HepG2 (cell line): Measurements from ENCODE around the gene PNP. TPM values are rescaled to one million over a fixed set of nuclear protein-coding genes. Genes with fewer than 3 reads are reported as not detected.

Experiments used
- ATAC-seq: fragments of 200-7000 bp; cut with Tn5 transposase; 3 replicates; pipeline ENCODE4 v1.9.1; 2020; ENCODE audit warnings: mild to moderate bottlenecking, moderate library complexity
- BruUV-seq: library from RNA; stranded (reverse); fragments of 400-500 nt; replicated peaks from 2 replicates; lab custom pipeline; 2021; lab: Mats Ljungman, UMichigan
- CTCF ChIA-PET: fragments of 300-600 bp; formaldehyde crosslinking; extraction: SDS; loops from one replicate; lab custom pipeline; 2021; ENCODE audit warnings: low total read pairs, inconsistent platforms, low intra/inter-chr PET ratio; lab: Yijun Ruan, JAX
- POLR2A ChIA-PET: fragments of 350-600 bp; sonication (Branson Sonifier 250); formaldehyde crosslinking; loops from one replicate; lab custom pipeline; 2020; ENCODE audit warnings: antibody characterized with exemption, inconsistent platforms; lab: Yijun Ruan, JAX
- DNase-seq: peaks from one replicate; pipeline ENCODE4 v3.0.0-alpha.2; 2015; ENCODE audit warnings: low spot score
- FAIRE-seq: peaks from 3 replicates; lab custom pipeline; 2011; peaks lifted over from hg19 to GRCh38; lab: Jason Lieb, UNC
- H2AFZ ChIP-seq: one replicate; pipeline ENCODE4 v1.6.1; 2011; ENCODE audit warnings: low read length, inconsistent platforms
- H3K27ac ChIP-seq: fragments of 300-600 bp; 3 replicates; pipeline ENCODE4 v1.8.0; 2011; ENCODE audit warnings: mixed run types, mild to moderate bottlenecking, mixed read lengths, low read length, inconsistent platforms; ENCODE audit not compliant: insufficient read depth; ENCODE audit errors: extremely low read length
- H3K27me3 ChIP-seq, 2 experiments: fragments of 200-600 bp in 1 of 2; 2 replicates in 1 of 2; 3 replicates in 1 of 2; pipeline versions ENCODE4 v1.6.0 to v1.8.0; 2011; ENCODE audit warnings: low read length in 2 of 2, mild to moderate bottlenecking in 2 of 2, moderate library complexity in 2 of 2, inconsistent platforms in 1 of 2; ENCODE audit not compliant: insufficient read depth in 2 of 2, control insufficient read depth in 1 of 2
- H3K36me3 ChIP-seq, 2 experiments: fragments of 200-600 bp in 1 of 2; replicated peaks in 1 of 2; 2 replicates in 1 of 2; 3 replicates in 1 of 2; pipeline versions ENCODE4 v1.5.1 to v1.8.0; 2011; ENCODE audit warnings: low read length in 2 of 2, inconsistent platforms in 1 of 2; ENCODE audit not compliant: insufficient read depth in 2 of 2, control insufficient read depth in 1 of 2
- H3K4me1 ChIP-seq: 2 replicates; pipeline ENCODE4 v1.5.1; 2012; ENCODE audit warnings: low read length, inconsistent platforms; ENCODE audit not compliant: insufficient read depth
- H3K4me2 ChIP-seq: 2 replicates; pipeline ENCODE4 v1.6.0; 2011; ENCODE audit warnings: low read depth, low read length, inconsistent platforms
- H3K4me3 ChIP-seq, 3 experiments: fragments of 200-600 bp in 1 of 3; sonication (generic), shearing (Covaris generic) in 1 of 3; replicated peaks in 1 of 3; 2 replicates each; pipeline ENCODE4 v1.5.1; 2011 to 2016; ENCODE audit warnings: low read length in 3 of 3, inconsistent platforms in 2 of 3, low read depth in 2 of 3, mild to moderate bottlenecking in 2 of 3, control low read depth in 1 of 3, mixed read lengths in 1 of 3; ENCODE audit not compliant: insufficient read depth in 1 of 3
- H3K79me2 ChIP-seq: one replicate; pipeline ENCODE4 v1.6.1; 2011; ENCODE audit warnings: low read length, inconsistent platforms; ENCODE audit not compliant: insufficient read depth
- H3K9ac ChIP-seq: 2 replicates; pipeline ENCODE4 v1.6.0; 2011; ENCODE audit warnings: mild to moderate bottlenecking, low read depth, low read length, inconsistent platforms; ENCODE audit not compliant: insufficient read depth
- H3K9me3 ChIP-seq: 2 replicates; pipeline ENCODE4 v1.5.1; 2012; ENCODE audit warnings: mild to moderate bottlenecking, low read length
- H4K20me1 ChIP-seq: 2 replicates; pipeline ENCODE4 v1.6.0; 2011; ENCODE audit warnings: inconsistent platforms, mild to moderate bottlenecking, low read length, moderate library complexity; ENCODE audit not compliant: insufficient read depth
- DMAP1 ChIP-seq: IDR thresholded peaks from 2 replicates; pipeline ENCODE4 v1.6.1; 2016
- ESRRA ChIP-seq: sonication (generic); formaldehyde crosslinking; IDR thresholded peaks from 2 replicates; pipeline ENCODE4 v1.5.1; 2020; ENCODE audit warnings: mild to moderate bottlenecking, low read depth, missing genetic modification reagents
- FIP1L1 ChIP-seq: fragments of 200-400 bp; formaldehyde crosslinking; IDR thresholded peaks from 2 replicates; pipeline ENCODE4 v1.6.1; 2018; ENCODE audit warnings: low read depth, mild to moderate bottlenecking, low read length, moderate library complexity, borderline replicate concordance; ENCODE audit not compliant: insufficient read depth
- FOXJ3 ChIP-seq: sonication (generic); formaldehyde crosslinking; IDR thresholded peaks from 2 replicates; pipeline ENCODE4 v1.4.0; 2020; ENCODE audit warnings: missing genetic modification reagents, mild to moderate bottlenecking, borderline replicate concordance
- KLF15 ChIP-seq: sonication (generic); formaldehyde crosslinking; IDR thresholded peaks from 2 replicates; pipeline ENCODE4 v1.8.1; 2023; ENCODE audit warnings: borderline replicate concordance, mild to moderate bottlenecking, inconsistent platforms, missing genetic modification reagents, mixed read lengths
- KLF6 ChIP-seq: IDR thresholded peaks from 2 replicates; pipeline ENCODE4 v1.8.0; 2016; ENCODE audit warnings: missing biosample characterization, missing genetic modification reagents
- KLF9 ChIP-seq: IDR thresholded peaks from 2 replicates; pipeline ENCODE4 v1.6.1; 2016; ENCODE audit warnings: low read depth
- MLLT10 ChIP-seq: sonication (generic); formaldehyde crosslinking; IDR thresholded peaks from 2 replicates; pipeline ENCODE4 v1.4.0; 2020; ENCODE audit warnings: missing genetic modification reagents
- PCBP2 ChIP-seq: fragments of 200-400 bp; formaldehyde crosslinking; optimal IDR thresholded peaks from 2 replicates; pipeline ENCODE3; 2018; ENCODE audit warnings: low read length, low read depth; ENCODE audit not compliant: poor library complexity, severe bottlenecking
- PHF21A ChIP-seq: sonication (generic); formaldehyde crosslinking; IDR thresholded peaks from 2 replicates; pipeline ENCODE4 v1.5.0; 2020; ENCODE audit warnings: mild to moderate bottlenecking, missing genetic modification reagents
- SKIL ChIP-seq: sonication (generic); formaldehyde crosslinking; IDR thresholded peaks from 2 replicates; pipeline ENCODE4 v1.8.0; 2022; ENCODE audit warnings: missing genetic modification reagents, mild to moderate bottlenecking, moderate library complexity, borderline replicate concordance
- XRCC5 ChIP-seq: fragments of 200-400 bp; formaldehyde crosslinking; optimal IDR thresholded peaks from 2 replicates; pipeline ENCODE3; 2017; ENCODE audit warnings: mild to moderate bottlenecking, low read length
- ZNF124 ChIP-seq: sonication (generic); formaldehyde crosslinking; IDR thresholded peaks from 2 replicates; pipeline ENCODE4 v1.4.0; 2020; ENCODE audit warnings: missing genetic modification reagents
- ZNF207 ChIP-seq: fragments of 450-650 bp; IDR thresholded peaks from 2 replicates; pipeline ENCODE4 v1.6.1; 2016; ENCODE audit warnings: antibody characterized with exemption, borderline replicate concordance
- ZNF232 ChIP-seq: sonication (generic); formaldehyde crosslinking; IDR thresholded peaks from 2 replicates; pipeline ENCODE4 v1.4.0; 2020; ENCODE audit warnings: missing genetic modification reagents, borderline replicate concordance
- ZNF251 ChIP-seq: sonication (generic); formaldehyde crosslinking; IDR thresholded peaks from 2 replicates; pipeline ENCODE4 v1.9.0; 2021; ENCODE audit warnings: mild to moderate bottlenecking, missing genetic modification reagents
- ZNF709 ChIP-seq: sonication (generic); formaldehyde crosslinking; IDR thresholded peaks from 2 replicates; pipeline ENCODE4 v1.5.0; 2020; ENCODE audit warnings: mild to moderate bottlenecking, missing genetic modification reagents
- ZNF724P ChIP-seq: sonication (generic); formaldehyde crosslinking; IDR thresholded peaks from 2 replicates; pipeline ENCODE4 v1.8.0; 2022; ENCODE audit warnings: missing genetic modification reagents, borderline replicate concordance
- ZNF841 ChIP-seq: sonication (generic); formaldehyde crosslinking; IDR thresholded peaks from 2 replicates; pipeline ENCODE4 v1.8.1; 2023; ENCODE audit warnings: missing genetic modification reagents, borderline replicate concordance
- ZSCAN25 ChIP-seq: sonication (generic); formaldehyde crosslinking; IDR thresholded peaks from 2 replicates; pipeline ENCODE4 v1.8.0; 2022; ENCODE audit warnings: mild to moderate bottlenecking, missing genetic modification reagents
- WGBS: methylation state at CpG from one replicate; pipeline ENCODE4 v1.1.6; 2017; ENCODE audit warnings: low lambda C conversion rate; 5-methylcytosine and 5-hydroxymethylcytosine counted together
- in situ Hi-C: cut with HindIII; loops from 2 replicates; pipeline ENCODE4 v1.10.0; 2017; ENCODE audit warnings: low pct_unique_long_range_greater_than_20kb; ENCODE audit not compliant: extremely low pct_ligation_motif_present
- intact Hi-C: fragments of 100-400 bp; cut with micrococcal nuclease; formaldehyde crosslinking; loops from one replicate; pipeline ENCODE4 v1.10.0; 2022; ENCODE audit not compliant: unreplicated experiment
- polyA plus RNA-seq, 8 experiments: library from polyadenylated mRNA; depleted of rRNA in 3 of 8; stranded (reverse) in 7 of 8; unstranded in 1 of 8; fragments of >200 nt; fragmentation: Illumina TruSeq in 4 of 8; extraction: Trizol in 4 of 8; gene quantifications; 2 replicates each; pipeline versions ENCODE4 v1.2.1 to v1.2.3, GENCODE V29; 2011 to 2016; ENCODE audit warnings: low read depth in 4 of 8, missing spikeins in 1 of 8, mixed read lengths in 1 of 8; ENCODE audit not compliant: insufficient read depth in 1 of 8
- total RNA-seq, 5 experiments: library from RNA; depleted of rRNA; stranded (reverse); fragments of >200 nt; fragmentation: Illumina TruSeq; extraction: Trizol; gene quantifications; 2 replicates each; pipeline ENCODE4 v1.2.3, GENCODE V29; 2016; ENCODE audit warnings: low read depth in 1 of 5

The PNP gene
- total and polyA plus RNA-seq, 2 of the 13 experiments (the other 11 are each of a cell fraction or from before 2014, with no cell fraction given), result 45.4 to 74.8 TPM

GRCh38 chr14:20512177-20512905 lies 43.1 kb downstream of the PNP start:
- no TSS peak for BruUV-seq
- Histone ChIP-seq H3K4me1 (no peaks in the 10 kb centered on the region), H3K4me2 (no peak overlapping the region), H3K9me3 (no peaks in the 10 kb centered on the region), H3K79me2 (no peaks in the 10 kb centered on the region), H2AFZ (no peak overlapping the region), H3K9ac (no peak overlapping the region), H3K27me3 (peaks cover 0 to 9% of the 10 kb centered on the region in 2 experiments; a peak in 3 of 5 replicates), H4K20me1 (no peaks in the 10 kb centered on the region), H3K27ac (no peak overlapping the region), H3K4me3 (no peak overlapping the region), H3K36me3 (no peaks in the 10 kb centered on the region)
- TF ChIP-seq MLLT10 (CRISPR knock-in tag) (no peak), ZNF232 (no peak), PHF21A (no peak), ZNF207 (no peak), ESRRA (CRISPR knock-in tag) (no peak), ZSCAN25 (CRISPR knock-in tag) (no peak), ZNF124 (CRISPR knock-in tag) (no peak), ZNF709 (CRISPR knock-in tag) (no peak), KLF9 (CRISPR knock-in tag) (no peak), ZNF724P (CRISPR knock-in tag) (no peak), PCBP2 (no peak), XRCC5 (no peak), DMAP1 (no peak), KLF6 (no peak), KLF15 (CRISPR knock-in tag) (no peak), FIP1L1 (no peak), ZNF251 (CRISPR knock-in tag) (no peak), FOXJ3 (no peak), SKIL (no peak), ZNF841 (no peak)
- intact Hi-C loops (no loop called here), in situ Hi-C loops (no loop called here)
- ChIA-PET POLR2A (no interaction called here), CTCF (no interaction called here)
- WGBS, result 13% methylated on average over 7 of the region's 7 CpGs
- DNase-seq (no peak), FAIRE-seq (no peak), ATAC-seq (no peak)
